ENCODE data around the gene MYBPC3.

MYBPC3 gene

DNA sequence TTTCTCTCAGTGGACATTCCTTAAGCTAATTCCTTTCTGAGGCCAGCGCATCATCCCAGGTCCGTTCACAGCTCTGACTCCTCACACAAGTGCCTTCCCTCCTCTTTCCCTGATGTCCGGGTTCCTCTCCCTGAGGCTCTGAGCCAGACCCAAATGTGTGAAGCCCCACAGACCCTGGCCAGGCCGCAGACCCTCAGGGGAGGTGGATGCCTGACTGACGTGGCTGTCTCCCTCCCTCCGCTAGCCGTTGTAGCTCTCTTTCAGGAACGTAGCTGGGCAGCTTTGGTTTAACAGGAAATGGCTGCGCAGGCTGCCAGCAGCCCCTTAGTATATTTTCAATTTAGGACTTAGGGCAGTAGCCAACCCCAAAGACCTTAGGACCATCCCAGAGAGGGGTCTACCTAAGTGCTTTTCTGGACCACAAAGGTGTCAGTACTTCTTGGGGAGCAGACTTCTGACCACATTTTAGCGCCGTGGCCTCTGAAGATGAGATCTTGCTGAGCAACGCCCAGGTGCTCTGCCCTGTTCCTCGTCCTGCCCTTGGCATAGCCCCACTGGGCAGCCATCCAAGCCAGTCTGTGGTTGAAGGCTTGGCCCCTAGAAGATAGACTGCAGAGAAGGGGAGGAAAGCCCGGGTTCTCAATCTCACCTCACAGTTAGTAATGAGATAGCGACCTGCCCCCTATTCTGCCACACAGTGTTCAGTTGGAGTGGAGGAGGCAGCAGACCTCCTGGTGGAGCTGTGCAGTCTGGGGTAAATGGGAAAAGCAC lies 27.0 kb downstream of the MYBPC3 start:
- H3K27me3 ChIP-seq (ENCODE audit: control insufficient read depth in 3 of 3, insufficient read depth in 3 of 3, low read depth in 1 of 3, low read length in 3 of 3) = no peaks in the 10 kb centered on the region
- no peaks in the 10 kb centered on the region for H3K9me3 ChIP-seq (replicated peaks in 1 of 2; ENCODE audit: control insufficient read depth in 2 of 2, insufficient read depth in 1 of 2, low read depth in 1 of 2, low read length in 2 of 2)
- no peak overlapping the region for H3K27ac ChIP-seq (replicated peaks; ENCODE audit: low read length)
- no peak overlapping the region for H3K23ac ChIP-seq (ENCODE audit: low read depth, low read length, poor library complexity)
- WGBS, 2 donors (ENCODE audit: extremely low coverage in 2 of 2, insufficient read length in 2 of 2, insufficient replicate concordance in 1 of 2) = no CpG with 5 or more reads among the region's 15 CpGs
- H3K4me2 ChIP-seq (ENCODE audit: insufficient read depth, low read length, poor library complexity, severe bottlenecking) = no peak overlapping the region
- no peak overlapping the region for H2BK5ac ChIP-seq (ENCODE audit: low read length)
- no peak overlapping the region for H2AK5ac ChIP-seq (ENCODE audit: low read depth, low read length)
- H2AFZ ChIP-seq (ENCODE audit: low read length) = no peak overlapping the region
- H4K8ac ChIP-seq (ENCODE audit: low read depth, low read length) = no peak overlapping the region
- H2BK120ac ChIP-seq (ENCODE audit: low read depth, low read length) = no peak overlapping the region
- H3K4me1 ChIP-seq (ENCODE audit: control insufficient read depth in 2 of 2, insufficient read depth in 1 of 2, low read depth in 1 of 2, low read length in 2 of 2) = no peaks in the 10 kb centered on the region
- no peak overlapping the region for H3K14ac ChIP-seq (ENCODE audit: low read length)
- H3K18ac ChIP-seq (ENCODE audit: low read length) = no peak overlapping the region
- H3K4me3 ChIP-seq (ENCODE audit: low read length in 2 of 2) = no peak overlapping the region
- DNase-seq (ENCODE audit: low spot score) = no peak
- H2BK15ac ChIP-seq (ENCODE audit: low read length) = no peak overlapping the region
- no peak overlapping the region for H3K4ac ChIP-seq (ENCODE audit: low read length)
- H3K79me1 ChIP-seq (ENCODE audit: low read depth, low read length) = no peaks in the 10 kb centered on the region
- peaks cover 22 to 49% of the 10 kb centered on the region in 2 donors for H3K36me3 ChIP-seq (replicated peaks in 1 of 2; ENCODE audit: control insufficient read depth in 2 of 2, insufficient read depth in 2 of 2, low read length in 2 of 2)
- no peak overlapping the region for H4K91ac ChIP-seq (ENCODE audit: low read depth, low read length, poor library complexity)
- H3K9ac ChIP-seq (ENCODE audit: low read depth, low read length, poor library complexity) = no peak overlapping the region
- H2BK12ac ChIP-seq (ENCODE audit: low read length) = no peak overlapping the region

GRCh38 chr11:47324520-47324919 lies 28.0 kb downstream of the MYBPC3 start:
- no peak overlapping the region for H2AK5ac ChIP-seq (ENCODE audit: low read depth, low read length)
- H3K23ac ChIP-seq (ENCODE audit: low read depth, low read length, poor library complexity) = no peak overlapping the region
- H3K4me3 ChIP-seq (ENCODE audit: low read length in 2 of 2) = no peak overlapping the region
- H3K79me1 ChIP-seq (ENCODE audit: low read depth, low read length) = no peaks in the 10 kb centered on the region
- no peak overlapping the region for H2BK12ac ChIP-seq (ENCODE audit: low read length)
- no peak for DNase-seq (ENCODE audit: low spot score)
- H3K27ac ChIP-seq (replicated peaks; ENCODE audit: low read length) = no peak overlapping the region
- no peak overlapping the region for H4K8ac ChIP-seq (ENCODE audit: low read depth, low read length)
- H4K91ac ChIP-seq (ENCODE audit: low read depth, low read length, poor library complexity) = no peak overlapping the region
- peaks cover 22 to 43% of the 10 kb centered on the region in 2 donors for H3K36me3 ChIP-seq (replicated peaks in 1 of 2; ENCODE audit: control insufficient read depth in 2 of 2, insufficient read depth in 2 of 2, low read length in 2 of 2)
- H2BK120ac ChIP-seq (ENCODE audit: low read depth, low read length) = no peak overlapping the region
- H3K4ac ChIP-seq (ENCODE audit: low read length) = no peak overlapping the region
- WGBS, 2 donors (ENCODE audit: extremely low coverage in 2 of 2, insufficient read length in 2 of 2, insufficient replicate concordance in 1 of 2) = no CpG with 5 or more reads among the region's 12 CpGs
- no peaks in the 10 kb centered on the region for H3K4me1 ChIP-seq (ENCODE audit: control insufficient read depth in 2 of 2, insufficient read depth in 1 of 2, low read depth in 1 of 2, low read length in 2 of 2)
- no peaks in the 10 kb centered on the region for H3K9me3 ChIP-seq (replicated peaks in 1 of 2; ENCODE audit: control insufficient read depth in 2 of 2, insufficient read depth in 1 of 2, low read depth in 1 of 2, low read length in 2 of 2)
- H3K18ac ChIP-seq (ENCODE audit: low read length) = no peak overlapping the region
- no peak overlapping the region for H2AFZ ChIP-seq (ENCODE audit: low read length)
- H2BK5ac ChIP-seq (ENCODE audit: low read length) = no peak overlapping the region
- H3K4me2 ChIP-seq (ENCODE audit: insufficient read depth, low read length, poor library complexity, severe bottlenecking) = no peak overlapping the region
- H3K9ac ChIP-seq (ENCODE audit: low read depth, low read length, poor library complexity) = no peak overlapping the region
- no peak overlapping the region for H2BK15ac ChIP-seq (ENCODE audit: low read length)
- no peaks in the 10 kb centered on the region for H3K27me3 ChIP-seq (ENCODE audit: control insufficient read depth in 3 of 3, insufficient read depth in 3 of 3, low read depth in 1 of 3, low read length in 3 of 3)
- no peak overlapping the region for H3K14ac ChIP-seq (ENCODE audit: low read length)

- H3K4ac ChIP-seq (ENCODE audit: low read length) = no peak overlapping the region
- no peak overlapping the region for H2BK12ac ChIP-seq (ENCODE audit: low read length)
- H3K4me3 ChIP-seq (ENCODE audit: low read length in 2 of 2) = no peak overlapping the region
- no peak overlapping the region for H3K4me2 ChIP-seq (ENCODE audit: insufficient read depth, low read length, poor library complexity, severe bottlenecking)
- H2BK15ac ChIP-seq (ENCODE audit: low read length) = no peak overlapping the region
- no CpG with 5 or more reads among the region's 2 CpGs for WGBS, 2 donors (ENCODE audit: extremely low coverage in 2 of 2, insufficient read length in 2 of 2, insufficient replicate concordance in 1 of 2)
- H3K27me3 ChIP-seq (ENCODE audit: control insufficient read depth in 3 of 3, insufficient read depth in 3 of 3, low read depth in 1 of 3, low read length in 3 of 3) = no peaks in the 10 kb centered on the region
- H2BK5ac ChIP-seq (ENCODE audit: low read length) = no peak overlapping the region
- no peak overlapping the region for H4K8ac ChIP-seq (ENCODE audit: low read depth, low read length)
- no peak overlapping the region for H3K27ac ChIP-seq (replicated peaks; ENCODE audit: low read length)
- no peak overlapping the region for H3K23ac ChIP-seq (ENCODE audit: low read depth, low read length, poor library complexity)
- no peak overlapping the region for H2AK5ac ChIP-seq (ENCODE audit: low read depth, low read length)
- no peak overlapping the region for H3K14ac ChIP-seq (ENCODE audit: low read length)
- no peak for DNase-seq (ENCODE audit: low spot score)
- no peak overlapping the region for H3K18ac ChIP-seq (ENCODE audit: low read length)
- H3K9me3 ChIP-seq (replicated peaks in 1 of 2; ENCODE audit: control insufficient read depth in 2 of 2, insufficient read depth in 1 of 2, low read depth in 1 of 2, low read length in 2 of 2) = no peaks in the 10 kb centered on the region
- H3K9ac ChIP-seq (ENCODE audit: low read depth, low read length, poor library complexity) = no peak overlapping the region
- H4K91ac ChIP-seq (ENCODE audit: low read depth, low read length, poor library complexity) = no peak overlapping the region
- no peaks in the 10 kb centered on the region for H3K79me1 ChIP-seq (ENCODE audit: low read depth, low read length)
- no peak overlapping the region for H2BK120ac ChIP-seq (ENCODE audit: low read depth, low read length)
- no peaks in the 10 kb centered on the region for H3K4me1 ChIP-seq (ENCODE audit: control insufficient read depth in 2 of 2, insufficient read depth in 1 of 2, low read depth in 1 of 2, low read length in 2 of 2)
- no peak overlapping the region for H2AFZ ChIP-seq (ENCODE audit: low read length)
- peaks cover 0 to 58% of the 10 kb centered on the region in 2 donors for H3K36me3 ChIP-seq (replicated peaks in 1 of 2; ENCODE audit: control insufficient read depth in 2 of 2, insufficient read depth in 2 of 2, low read length in 2 of 2)
These were observed 34.3 kb downstream of the MYBPC3 start for GRCh38 chr11:47318166-47318565.

GRCh38 chr11:47317064-47317828 lies 35.3 kb downstream of the MYBPC3 start:
- H4K8ac ChIP-seq (ENCODE audit: low read depth, low read length) = no peak overlapping the region
- WGBS, 2 donors (ENCODE audit: extremely low coverage in 2 of 2, insufficient read length in 2 of 2, insufficient replicate concordance in 1 of 2) = no CpG with 5 or more reads among the region's 5 CpGs

More at GRCh38 chr11:47317064-47317828, 35.3 kb downstream of the MYBPC3 start:
- Histone ChIP-seq H3K23ac (ENCODE audit: low read depth, low read length, poor library complexity) (no peak overlapping the region), H3K4ac (ENCODE audit: low read length) (no peak overlapping the region), H2BK5ac (ENCODE audit: low read length) (no peak overlapping the region), H4K91ac (ENCODE audit: low read depth, low read length, poor library complexity) (no peak overlapping the region), H3K9ac (ENCODE audit: low read depth, low read length, poor library complexity) (no peak overlapping the region), H2AFZ (ENCODE audit: low read length) (no peak overlapping the region), H2BK15ac (ENCODE audit: low read length) (no peak overlapping the region), H3K18ac (ENCODE audit: low read length) (no peak overlapping the region), H3K14ac (ENCODE audit: low read length) (no peak overlapping the region), H3K9me3 (replicated peaks in 1 of 2; ENCODE audit: control insufficient read depth in 2 of 2, insufficient read depth in 1 of 2, low read depth in 1 of 2, low read length in 2 of 2) (no peaks in the 10 kb centered on the region), H3K27me3 (ENCODE audit: control insufficient read depth in 3 of 3, insufficient read depth in 3 of 3, low read depth in 1 of 3, low read length in 3 of 3) (no peaks in the 10 kb centered on the region), H3K79me1 (ENCODE audit: low read depth, low read length) (no peaks in the 10 kb centered on the region), H3K4me2 (ENCODE audit: insufficient read depth, low read length, poor library complexity, severe bottlenecking) (no peak overlapping the region), H3K4me1 (ENCODE audit: control insufficient read depth in 2 of 2, insufficient read depth in 1 of 2, low read depth in 1 of 2, low read length in 2 of 2) (no peaks in the 10 kb centered on the region), H2BK12ac (ENCODE audit: low read length) (no peak overlapping the region), H3K36me3 (replicated peaks in 1 of 2; ENCODE audit: control insufficient read depth in 2 of 2, insufficient read depth in 2 of 2, low read length in 2 of 2) (peaks cover 0 to 62% of the 10 kb centered on the region in 2 donors), H3K4me3 (ENCODE audit: low read length in 2 of 2) (no peak overlapping the region), H2BK120ac (ENCODE audit: low read depth, low read length) (no peak overlapping the region), H3K27ac (replicated peaks; ENCODE audit: low read length) (no peak overlapping the region), H2AK5ac (ENCODE audit: low read depth, low read length) (no peak overlapping the region)
- DNase-seq (ENCODE audit: low spot score) = no peak

Data from neuronal stem cell (in vitro differentiated cells).